PFSK-1 (cell line): ENCODE measurements around the gene ANKRD6.

ENCODE experiments used
- FOXP2 ChIP-seq: optimal IDR thresholded peaks from 2 replicates; pipeline ENCODE3; 2011; ENCODE audit warnings: borderline replicate concordance, control low read depth, inconsistent platforms; ENCODE audit not compliant: insufficient read depth; ENCODE audit errors: extremely low read length, extremely low read depth
- POLR2AphosphoS5 ChIP-seq: IDR thresholded peaks from 2 replicates; pipeline ENCODE4 v1.6.1; 2012; ENCODE audit warnings: low read depth, mild to moderate bottlenecking, control low read depth, low read length, moderate library complexity
- REST ChIP-seq, 2 experiments: IDR thresholded peaks; 2 replicates each; pipeline versions ENCODE4 v1.6.1 to v1.8.0; 2011 to 2012; ENCODE audit warnings: low read depth in 2 of 2, low read length in 2 of 2, control low read depth in 1 of 2, inconsistent platforms in 1 of 2, mild to moderate bottlenecking in 1 of 2, moderate library complexity in 1 of 2; ENCODE audit not compliant: insufficient read depth in 1 of 2
- SIN3A ChIP-seq: IDR thresholded peaks from 2 replicates; pipeline ENCODE4 v1.6.1; 2012; ENCODE audit warnings: mild to moderate bottlenecking, low read length, moderate library complexity, borderline replicate concordance; ENCODE audit not compliant: insufficient read depth
- TAF1 ChIP-seq: IDR thresholded peaks from 2 replicates; pipeline ENCODE4 v1.6.1; 2012; ENCODE audit warnings: low read length, control low read depth, borderline replicate concordance; ENCODE audit not compliant: insufficient read depth

- no peak for TF ChIP-seq TAF1
- TF ChIP-seq REST (IDR thresholded peaks at IDR 0.05; ENCODE audit: insufficient read depth in 1 of 2, low read depth in 2 of 2, low read length in 2 of 2), result no peak
- TF ChIP-seq POLR2AphosphoS5, result no peak
- TF ChIP-seq SIN3A, result no peak
- TF ChIP-seq FOXP2, result no peak
Observed at GRCh38 chr6:89553431-89553830, 120.5 kb downstream of the ANKRD6 start.
